H1 (cell line): ENCODE results near the gene KDM4E. TPM values are rescaled to one million over a fixed set of nuclear protein-coding genes. Genes with fewer than 3 reads are reported as not detected.

ENCODE experiments used
- CBX8 ChIP-seq: fragments of 300-800, 300-1000 bp; sonication (generic); IDR thresholded peaks from 2 replicates; pipeline ENCODE4 v1.7.1; 2016; ENCODE audit warnings: low read depth, low read length, borderline replicate concordance
- EP300 ChIP-seq, 2 experiments: IDR thresholded peaks; 1 replicate in 1 of 2; 2 replicates in 1 of 2; pipeline ENCODE4 v1.6.1; 2011 to 2012; ENCODE audit warnings: low read depth in 2 of 2, low read length in 2 of 2, mild to moderate bottlenecking in 2 of 2, borderline replicate concordance in 1 of 2, inconsistent platforms in 1 of 2, moderate library complexity in 1 of 2
- EZH2 ChIP-seq: fragments of 200-600 bp; sonication (generic); IDR thresholded peaks from 2 replicates; pipeline ENCODE4 v1.7.1; 2012; ENCODE audit warnings: low read depth, mild to moderate bottlenecking, moderate library complexity, low read length, inconsistent platforms; ENCODE audit not compliant: severe bottlenecking
- PHF8 ChIP-seq: fragments of 200-600 bp; sonication (generic); conservative IDR thresholded peaks from 2 replicates; pipeline ENCODE4 v1.7.1; 2012; ENCODE audit warnings: low read depth, mild to moderate bottlenecking, inconsistent platforms, low read length, moderate library complexity
- POU5F1 ChIP-seq: IDR thresholded peaks from 2 replicates; pipeline ENCODE4 v1.6.1; 2011; ENCODE audit warnings: low read depth, mild to moderate bottlenecking, low read length, moderate library complexity
- SP4 ChIP-seq: IDR thresholded peaks from 2 replicates; pipeline ENCODE4 v1.6.1; 2012; ENCODE audit warnings: low read length, inconsistent platforms
- SRF ChIP-seq: IDR thresholded peaks from 2 replicates; pipeline ENCODE4 v1.6.1; 2011; ENCODE audit warnings: mild to moderate bottlenecking, low read depth, low read length, moderate library complexity
- polyA plus RNA-seq, 7 experiments: library from polyadenylated mRNA; depleted of rRNA in 3 of 7; stranded (reverse) in 5 of 7; unstranded in 2 of 7; fragments of >200 nt in 5 of 7; fragments of 200-250 nt in 2 of 7; gene quantifications; 1 replicate in 5 of 7; 2 replicates in 1 of 7; 4 replicates in 1 of 7; pipeline versions ENCODE4 v1.2.1 to v1.2.3, GENCODE V29; 2011 to 2013; ENCODE audit warnings: missing spikeins in 2 of 7, mixed read lengths in 2 of 7
- total RNA-seq: library from RNA; stranded (reverse); fragmentation: NEBNext Ultra II Directional; extraction: Animal tissue kit (Norgen Biotek cat#: 25700); gene quantifications from 2 replicates; pipeline ENCODE4 v1.2.1, GENCODE V29; 2021
- TF ChIP-seq, protein P1 (sequence below): fragments of 300-600 bp; sonication (generic); IDR thresholded peaks from 2 replicates; pipeline ENCODE4 v1.7.1; 2012; ENCODE audit warnings: low read length, moderate library complexity, mild to moderate bottlenecking, inconsistent platforms; ENCODE audit not compliant: insufficient replicate concordance
- TF ChIP-seq, protein P2 (sequence below): IDR thresholded peaks from 2 replicates; pipeline ENCODE4 v1.6.1; 2011; ENCODE audit warnings: low read depth, mild to moderate bottlenecking, low read length; ENCODE audit not compliant: insufficient read depth

Gene KDM4E
- total and polyA plus RNA-seq, 2 of the 8 experiments (the other 6 are each of a cell fraction or from before 2014, with no cell fraction given) = not detected

DNA sequence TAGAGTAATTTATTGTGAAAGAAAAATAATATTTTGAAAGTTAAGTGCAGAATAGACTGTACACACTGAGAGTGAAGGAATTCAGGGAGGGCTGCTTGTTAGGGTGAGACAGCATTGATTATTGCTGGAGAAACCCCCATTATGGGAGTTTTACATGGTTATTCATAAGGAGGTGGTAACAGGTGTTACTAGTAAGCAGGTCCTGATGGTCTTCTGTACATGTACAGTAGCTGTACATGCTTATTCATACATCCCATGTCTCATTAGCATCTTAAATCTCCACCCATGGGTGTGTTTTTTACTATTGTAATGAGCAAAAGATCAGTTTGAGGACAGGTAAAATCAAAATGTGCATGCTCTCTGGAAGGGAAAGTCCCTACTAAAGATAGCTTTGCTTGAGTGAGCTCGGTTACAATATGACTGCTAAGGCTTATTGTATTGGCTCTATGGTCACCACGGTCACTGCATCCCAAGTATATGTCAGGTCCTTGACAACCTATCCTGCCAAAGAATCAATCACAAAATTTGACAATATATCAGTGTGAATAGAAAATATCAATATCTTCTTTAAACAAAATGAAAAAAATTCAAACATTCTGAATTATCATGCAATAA lies 30.3 kb downstream of the KDM4E start (continued):
- TF ChIP-seq, protein P1, sequence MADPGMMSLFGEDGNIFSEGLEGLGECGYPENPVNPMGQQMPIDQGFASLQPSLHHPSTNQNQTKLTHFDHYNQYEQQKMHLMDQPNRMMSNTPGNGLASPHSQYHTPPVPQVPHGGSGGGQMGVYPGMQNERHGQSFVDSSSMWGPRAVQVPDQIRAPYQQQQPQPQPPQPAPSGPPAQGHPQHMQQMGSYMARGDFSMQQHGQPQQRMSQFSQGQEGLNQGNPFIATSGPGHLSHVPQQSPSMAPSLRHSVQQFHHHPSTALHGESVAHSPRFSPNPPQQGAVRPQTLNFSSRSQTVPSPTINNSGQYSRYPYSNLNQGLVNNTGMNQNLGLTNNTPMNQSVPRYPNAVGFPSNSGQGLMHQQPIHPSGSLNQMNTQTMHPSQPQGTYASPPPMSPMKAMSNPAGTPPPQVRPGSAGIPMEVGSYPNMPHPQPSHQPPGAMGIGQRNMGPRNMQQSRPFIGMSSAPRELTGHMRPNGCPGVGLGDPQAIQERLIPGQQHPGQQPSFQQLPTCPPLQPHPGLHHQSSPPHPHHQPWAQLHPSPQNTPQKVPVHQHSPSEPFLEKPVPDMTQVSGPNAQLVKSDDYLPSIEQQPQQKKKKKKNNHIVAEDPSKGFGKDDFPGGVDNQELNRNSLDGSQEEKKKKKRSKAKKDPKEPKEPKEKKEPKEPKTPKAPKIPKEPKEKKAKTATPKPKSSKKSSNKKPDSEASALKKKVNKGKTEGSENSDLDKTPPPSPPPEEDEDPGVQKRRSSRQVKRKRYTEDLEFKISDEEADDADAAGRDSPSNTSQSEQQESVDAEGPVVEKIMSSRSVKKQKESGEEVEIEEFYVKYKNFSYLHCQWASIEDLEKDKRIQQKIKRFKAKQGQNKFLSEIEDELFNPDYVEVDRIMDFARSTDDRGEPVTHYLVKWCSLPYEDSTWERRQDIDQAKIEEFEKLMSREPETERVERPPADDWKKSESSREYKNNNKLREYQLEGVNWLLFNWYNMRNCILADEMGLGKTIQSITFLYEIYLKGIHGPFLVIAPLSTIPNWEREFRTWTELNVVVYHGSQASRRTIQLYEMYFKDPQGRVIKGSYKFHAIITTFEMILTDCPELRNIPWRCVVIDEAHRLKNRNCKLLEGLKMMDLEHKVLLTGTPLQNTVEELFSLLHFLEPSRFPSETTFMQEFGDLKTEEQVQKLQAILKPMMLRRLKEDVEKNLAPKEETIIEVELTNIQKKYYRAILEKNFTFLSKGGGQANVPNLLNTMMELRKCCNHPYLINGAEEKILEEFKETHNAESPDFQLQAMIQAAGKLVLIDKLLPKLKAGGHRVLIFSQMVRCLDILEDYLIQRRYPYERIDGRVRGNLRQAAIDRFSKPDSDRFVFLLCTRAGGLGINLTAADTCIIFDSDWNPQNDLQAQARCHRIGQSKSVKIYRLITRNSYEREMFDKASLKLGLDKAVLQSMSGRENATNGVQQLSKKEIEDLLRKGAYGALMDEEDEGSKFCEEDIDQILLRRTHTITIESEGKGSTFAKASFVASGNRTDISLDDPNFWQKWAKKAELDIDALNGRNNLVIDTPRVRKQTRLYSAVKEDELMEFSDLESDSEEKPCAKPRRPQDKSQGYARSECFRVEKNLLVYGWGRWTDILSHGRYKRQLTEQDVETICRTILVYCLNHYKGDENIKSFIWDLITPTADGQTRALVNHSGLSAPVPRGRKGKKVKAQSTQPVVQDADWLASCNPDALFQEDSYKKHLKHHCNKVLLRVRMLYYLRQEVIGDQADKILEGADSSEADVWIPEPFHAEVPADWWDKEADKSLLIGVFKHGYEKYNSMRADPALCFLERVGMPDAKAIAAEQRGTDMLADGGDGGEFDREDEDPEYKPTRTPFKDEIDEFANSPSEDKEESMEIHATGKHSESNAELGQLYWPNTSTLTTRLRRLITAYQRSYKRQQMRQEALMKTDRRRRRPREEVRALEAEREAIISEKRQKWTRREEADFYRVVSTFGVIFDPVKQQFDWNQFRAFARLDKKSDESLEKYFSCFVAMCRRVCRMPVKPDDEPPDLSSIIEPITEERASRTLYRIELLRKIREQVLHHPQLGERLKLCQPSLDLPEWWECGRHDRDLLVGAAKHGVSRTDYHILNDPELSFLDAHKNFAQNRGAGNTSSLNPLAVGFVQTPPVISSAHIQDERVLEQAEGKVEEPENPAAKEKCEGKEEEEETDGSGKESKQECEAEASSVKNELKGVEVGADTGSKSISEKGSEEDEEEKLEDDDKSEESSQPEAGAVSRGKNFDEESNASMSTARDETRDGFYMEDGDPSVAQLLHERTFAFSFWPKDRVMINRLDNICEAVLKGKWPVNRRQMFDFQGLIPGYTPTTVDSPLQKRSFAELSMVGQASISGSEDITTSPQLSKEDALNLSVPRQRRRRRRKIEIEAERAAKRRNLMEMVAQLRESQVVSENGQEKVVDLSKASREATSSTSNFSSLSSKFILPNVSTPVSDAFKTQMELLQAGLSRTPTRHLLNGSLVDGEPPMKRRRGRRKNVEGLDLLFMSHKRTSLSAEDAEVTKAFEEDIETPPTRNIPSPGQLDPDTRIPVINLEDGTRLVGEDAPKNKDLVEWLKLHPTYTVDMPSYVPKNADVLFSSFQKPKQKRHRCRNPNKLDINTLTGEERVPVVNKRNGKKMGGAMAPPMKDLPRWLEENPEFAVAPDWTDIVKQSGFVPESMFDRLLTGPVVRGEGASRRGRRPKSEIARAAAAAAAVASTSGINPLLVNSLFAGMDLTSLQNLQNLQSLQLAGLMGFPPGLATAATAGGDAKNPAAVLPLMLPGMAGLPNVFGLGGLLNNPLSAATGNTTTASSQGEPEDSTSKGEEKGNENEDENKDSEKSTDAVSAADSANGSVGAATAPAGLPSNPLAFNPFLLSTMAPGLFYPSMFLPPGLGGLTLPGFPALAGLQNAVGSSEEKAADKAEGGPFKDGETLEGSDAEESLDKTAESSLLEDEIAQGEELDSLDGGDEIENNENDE = no peak
- TF ChIP-seq SP4 (no peak), EP300 (IDR thresholded peaks at IDR 0.05; ENCODE audit: borderline replicate concordance in 1 of 2, low read depth in 2 of 2, low read length in 2 of 2) (no peak), SRF (no peak), POU5F1 (no peak), CBX8 (no peak), PHF8 (no peak), EZH2 (no peak)
- TF ChIP-seq, protein P2, sequence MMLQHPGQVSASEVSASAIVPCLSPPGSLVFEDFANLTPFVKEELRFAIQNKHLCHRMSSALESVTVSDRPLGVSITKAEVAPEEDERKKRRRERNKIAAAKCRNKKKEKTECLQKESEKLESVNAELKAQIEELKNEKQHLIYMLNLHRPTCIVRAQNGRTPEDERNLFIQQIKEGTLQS = no peak
